ENCODE data around the gene KIF22. TPM values are rescaled to one million over a fixed set of nuclear protein-coding genes. Genes with fewer than 3 reads are reported as not detected.
A peak's percentile ranks its signal among the peaks of the same experiment; 100 is the strongest.
"Not testable (repeated sequence)": the region's sequence is repeated elsewhere in the genome, so short reads cannot be mapped to it uniquely, and the experiment has no call there.

The KIF22 gene
- total RNA-seq, 2 donors from 2014 or later = 10.1 to 17.1 TPM

DNA sequence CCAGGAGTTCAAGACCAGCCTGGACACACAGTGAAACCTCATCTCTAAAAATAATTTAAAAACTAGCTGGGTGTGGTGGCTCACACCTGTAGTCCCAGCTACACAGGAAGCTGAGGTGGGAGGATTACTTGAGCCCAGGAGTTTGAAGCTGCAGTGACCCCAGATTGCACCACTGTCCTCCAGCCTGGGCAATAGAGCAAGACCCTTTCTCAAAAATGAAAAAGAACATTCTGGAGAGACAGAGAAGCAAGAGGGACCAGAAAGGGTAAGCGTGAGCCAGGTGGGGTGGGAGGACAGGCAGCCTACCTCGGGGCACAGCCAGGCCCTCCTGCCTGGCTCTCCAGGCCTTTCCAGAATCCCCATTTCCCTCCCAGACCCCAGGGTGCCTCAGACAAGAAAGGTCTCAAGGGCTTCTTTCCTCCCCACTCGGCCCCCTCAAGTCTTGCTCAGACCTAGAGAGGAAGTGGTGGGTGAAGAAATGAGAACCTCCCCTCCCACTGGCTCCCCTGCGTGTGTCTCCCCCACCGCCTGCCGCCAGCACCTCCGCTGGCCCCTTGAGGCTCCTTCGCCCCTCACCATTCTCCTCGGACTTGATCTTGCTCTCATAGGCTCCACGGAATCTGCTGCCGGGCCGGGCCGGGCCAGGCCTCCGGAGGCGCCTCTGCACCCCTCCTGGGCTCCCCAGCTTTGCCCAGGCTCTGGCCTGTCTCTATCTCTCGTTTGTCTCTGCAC, 45.3 kb upstream of the KIF22 start:
- DNase-seq (ENCODE audit: low spot score) = no peak
- Histone ChIP-seq H3K9me3 (no peaks in the 10 kb centered on the region), H3K27me3 (no peaks in the 10 kb centered on the region), H3K4me3 (peak overlapping the region; percentile 12 to 36), H3K27ac (no peak overlapping the region), H3K4me1 (no peaks in the 10 kb centered on the region), H3K36me3 (no peaks in the 10 kb centered on the region)
- TF ChIP-seq, protein P1, sequence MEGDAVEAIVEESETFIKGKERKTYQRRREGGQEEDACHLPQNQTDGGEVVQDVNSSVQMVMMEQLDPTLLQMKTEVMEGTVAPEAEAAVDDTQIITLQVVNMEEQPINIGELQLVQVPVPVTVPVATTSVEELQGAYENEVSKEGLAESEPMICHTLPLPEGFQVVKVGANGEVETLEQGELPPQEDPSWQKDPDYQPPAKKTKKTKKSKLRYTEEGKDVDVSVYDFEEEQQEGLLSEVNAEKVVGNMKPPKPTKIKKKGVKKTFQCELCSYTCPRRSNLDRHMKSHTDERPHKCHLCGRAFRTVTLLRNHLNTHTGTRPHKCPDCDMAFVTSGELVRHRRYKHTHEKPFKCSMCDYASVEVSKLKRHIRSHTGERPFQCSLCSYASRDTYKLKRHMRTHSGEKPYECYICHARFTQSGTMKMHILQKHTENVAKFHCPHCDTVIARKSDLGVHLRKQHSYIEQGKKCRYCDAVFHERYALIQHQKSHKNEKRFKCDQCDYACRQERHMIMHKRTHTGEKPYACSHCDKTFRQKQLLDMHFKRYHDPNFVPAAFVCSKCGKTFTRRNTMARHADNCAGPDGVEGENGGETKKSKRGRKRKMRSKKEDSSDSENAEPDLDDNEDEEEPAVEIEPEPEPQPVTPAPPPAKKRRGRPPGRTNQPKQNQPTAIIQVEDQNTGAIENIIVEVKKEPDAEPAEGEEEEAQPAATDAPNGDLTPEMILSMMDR (IDR thresholded peaks at IDR 0.05) = no peak

DNA sequence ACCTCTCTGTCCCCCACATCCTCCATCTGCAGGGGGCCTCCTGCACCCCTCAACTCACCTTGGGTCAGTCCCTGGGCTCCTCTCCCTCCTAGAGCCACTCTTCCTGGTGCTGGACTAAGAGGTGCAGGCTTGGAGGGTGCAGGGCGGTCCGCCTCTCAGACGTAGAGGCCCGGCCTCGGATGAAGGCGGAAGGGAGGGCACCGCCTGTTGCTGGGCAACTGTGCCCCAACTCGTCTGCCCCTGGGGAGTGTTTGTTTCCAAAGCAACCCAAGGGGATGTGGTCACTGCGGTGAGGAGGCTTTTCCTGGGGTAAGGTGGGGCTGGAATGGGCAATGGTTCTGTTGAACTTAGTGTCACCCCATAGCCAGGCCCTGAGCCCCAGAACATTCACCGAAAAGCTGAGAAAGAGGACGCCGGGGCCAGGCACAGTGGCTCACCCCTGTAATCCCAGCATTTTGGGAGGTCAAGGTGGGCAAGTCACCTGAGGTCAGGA, 44.7 kb upstream of the KIF22 start, which contains the start of gene C16orf54:
Gene C16orf54, minus strand, starts transcription at position 138 of the 493 bp plus-strand sequence. CDS start 1,039 bp downstream, outside the sequence.
- H3K27me3 ChIP-seq = no peaks in the 10 kb centered on the region
- TF ChIP-seq, protein P1 (IDR thresholded peaks at IDR 0.05) = no peak
- peak; percentile 67 for DNase-seq (ENCODE audit: low spot score)
- H3K36me3 ChIP-seq = no peaks in the 10 kb centered on the region
- H3K4me3 ChIP-seq = peak within 1 kb of the TSS; percentile 12 to 36
- no peak within 1 kb of the TSS for H3K27ac ChIP-seq
- no peaks in the 10 kb centered on the region for H3K4me1 ChIP-seq
- H3K9me3 ChIP-seq = no peaks in the 10 kb centered on the region

DNA sequence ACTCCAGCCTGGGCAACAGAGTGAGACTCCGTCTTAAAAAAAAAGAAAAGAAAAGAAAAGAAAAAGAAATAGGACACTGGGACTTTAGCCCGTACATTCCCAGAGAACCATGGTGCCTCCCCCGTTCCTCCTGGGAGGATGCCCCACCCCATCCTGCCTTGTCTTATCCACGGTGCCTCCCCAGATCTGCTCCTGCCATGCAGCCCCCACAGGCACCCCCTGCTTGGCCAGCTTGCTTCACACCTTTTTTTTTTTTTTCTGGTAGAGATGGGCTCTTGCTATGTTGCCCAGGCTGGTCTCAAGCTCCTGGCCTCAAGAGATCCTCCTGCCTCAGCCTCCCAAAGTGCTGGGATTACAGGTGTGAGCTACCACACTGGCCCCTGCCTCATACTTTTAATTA, 44.0 kb upstream of the KIF22 start:
- not testable (repeated sequence) for DNase-seq (ENCODE audit: low spot score); H3K9me3 ChIP-seq; H3K36me3 ChIP-seq; H3K4me3 ChIP-seq; H3K27me3 ChIP-seq; H3K27ac ChIP-seq; H3K4me1 ChIP-seq

DNA sequence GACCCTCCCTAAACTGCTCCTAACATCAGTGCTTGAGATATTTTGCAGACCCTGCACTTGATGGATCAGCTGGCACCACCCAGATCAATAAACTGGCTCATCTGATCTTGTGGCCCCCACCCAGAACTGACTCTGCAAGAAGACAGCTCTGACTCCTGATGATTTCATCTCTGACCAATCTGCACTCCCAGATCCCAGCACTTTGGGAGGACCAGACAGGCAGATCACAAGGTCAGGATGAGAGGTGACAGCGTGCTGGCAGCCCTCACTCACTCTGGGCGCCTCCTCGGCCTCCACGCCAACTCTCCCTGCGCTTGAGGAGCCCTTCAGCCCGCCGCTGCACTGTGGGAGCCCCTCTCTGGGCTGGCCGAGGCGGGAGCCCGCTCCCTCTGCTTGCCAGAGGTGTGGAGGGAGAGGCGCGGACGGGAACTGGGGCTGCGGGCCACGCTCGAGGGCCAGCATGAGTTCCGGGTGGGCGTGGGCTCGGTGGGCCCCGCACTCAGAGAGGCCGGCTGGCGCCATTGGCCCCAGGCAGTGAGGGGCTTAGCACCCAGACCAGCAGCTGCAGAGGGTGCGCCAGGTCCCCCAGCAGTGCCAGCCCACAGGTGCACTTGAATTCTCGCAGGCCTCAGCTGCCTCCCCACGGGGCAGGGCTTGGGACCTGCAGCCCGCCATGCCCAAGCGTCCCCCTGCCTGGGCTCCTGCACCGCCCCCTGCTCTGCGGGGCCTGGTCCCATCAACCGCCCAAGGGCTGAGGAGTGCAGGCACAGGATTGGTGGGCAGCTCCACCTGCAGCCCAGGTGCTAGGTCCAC, 42.4 kb upstream of the KIF22 start:
- TF ChIP-seq, protein P1 (IDR thresholded peaks at IDR 0.05) = no peak
- Histone ChIP-seq H3K9me3 (no peaks in the 10 kb centered on the region), H3K4me3 (no peak overlapping the region), H3K4me1 (no peaks in the 10 kb centered on the region), H3K27me3 (no peaks in the 10 kb centered on the region), H3K36me3 (no peaks in the 10 kb centered on the region), H3K27ac (no peak overlapping the region)
- DNase-seq (ENCODE audit: low spot score) = no peak

DNA sequence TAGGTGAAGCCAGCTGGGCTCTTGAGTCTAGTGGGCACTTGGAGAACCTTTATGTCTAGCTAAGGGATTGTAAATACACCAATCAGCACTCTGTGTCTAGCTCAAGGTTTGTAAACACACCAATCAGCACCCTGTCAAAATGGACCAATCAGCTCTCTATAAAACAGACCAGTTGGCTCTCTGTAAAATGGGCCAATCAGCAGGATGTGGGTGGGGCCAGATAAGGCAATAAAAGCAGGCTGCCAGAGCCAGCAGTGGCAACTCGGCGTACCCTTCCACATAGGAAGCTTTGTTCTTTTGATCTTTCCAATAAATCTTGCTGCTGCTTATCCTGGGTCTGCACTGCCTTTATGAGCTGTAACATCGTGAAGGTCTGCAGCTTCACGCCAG, 41.8 kb upstream of the KIF22 start:
- not testable (repeated sequence) for H3K36me3 ChIP-seq; DNase-seq (ENCODE audit: low spot score); H3K4me3 ChIP-seq; H3K4me1 ChIP-seq; H3K9me3 ChIP-seq; H3K27me3 ChIP-seq; H3K27ac ChIP-seq

DNA sequence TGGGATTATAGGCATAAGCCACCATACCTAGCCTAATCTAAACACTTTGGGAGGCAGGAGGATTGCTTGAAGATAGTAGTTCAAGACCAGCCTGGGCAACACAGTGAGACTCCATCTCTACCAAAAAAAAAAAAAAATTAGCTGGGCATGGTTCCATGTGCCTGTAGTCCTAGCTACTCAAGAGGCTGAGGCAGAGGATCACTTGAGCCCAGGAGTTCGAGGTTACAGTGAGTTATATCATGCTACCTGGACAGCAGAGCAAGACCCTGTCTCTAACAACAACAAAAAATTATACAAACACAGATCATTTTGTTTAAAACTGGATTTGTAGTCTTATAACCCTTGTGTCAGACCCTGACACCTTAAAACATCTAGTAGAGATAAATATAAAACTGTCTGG, 37.0 kb upstream of the KIF22 start:
- TF ChIP-seq, protein P1 (IDR thresholded peaks at IDR 0.05) = no peak
- Histone ChIP-seq H3K27ac (no peak overlapping the region), H3K4me1 (no peaks in the 10 kb centered on the region), H3K27me3 (no peaks in the 10 kb centered on the region), H3K4me3 (no peak overlapping the region), H3K9me3 (no peaks in the 10 kb centered on the region), H3K36me3 (no peaks in the 10 kb centered on the region)
- DNase-seq (ENCODE audit: low spot score) = no peak

All from right atrium auricular region (tissue), 2 donors.